Activated T-helper 1 cell treated with anti-CD3 and anti-CD28 coated beads, Interleukin-12 subunit alpha, Interleukin-12 subunit beta, Interleukin-2, Interleukin-4 antibody, amounts not matched to agents 30 ng/mL and 10 ng/mL and 1 ng/mL, durations not matched to agents 14 hours and 24 hours and 36 hours (primary cell): ENCODE results near the gene IMMP2L. TPM values are rescaled to one million over a fixed set of nuclear protein-coding genes. Genes with fewer than 3 reads are reported as not detected.

ENCODE experiments used
- DNase-seq: peaks from one replicate; pipeline ENCODE4 v3.0.0; 2021; ENCODE audit warnings: low spot score
- H3K27ac Mint-ChIP-seq: one replicate; pipeline ENCODE4 v1.8.0; 2021; ENCODE audit warnings: mild to moderate bottlenecking, mixed read lengths
- H3K27me3 Mint-ChIP-seq: one replicate; pipeline ENCODE4 v1.8.0; 2022; ENCODE audit warnings: mild to moderate bottlenecking, moderate library complexity, mixed read lengths; ENCODE audit not compliant: insufficient read depth
- H3K36me3 Mint-ChIP-seq: one replicate; pipeline ENCODE4 v1.8.0; 2021; ENCODE audit warnings: low read depth, mixed read lengths
- H3K4me1 Mint-ChIP-seq: one replicate; pipeline ENCODE4 v1.8.0; 2021; ENCODE audit warnings: low read depth, mixed read lengths
- H3K4me3 Mint-ChIP-seq: one replicate; pipeline ENCODE4 v1.8.0; 2021; ENCODE audit warnings: mild to moderate bottlenecking, moderate library complexity, mixed read lengths
- H3K9me3 Mint-ChIP-seq: one replicate; pipeline ENCODE4 v1.8.0; 2021; ENCODE audit warnings: mixed read lengths
- intact Hi-C: fragments of 100-400 bp; cut with micrococcal nuclease; formaldehyde crosslinking; loops from one replicate; pipeline ENCODE4 v1.15.1; 2024
- total RNA-seq: library from RNA; stranded (reverse); gene quantifications from 2 replicates; pipeline ENCODE4 v1.2.3, GENCODE V29; 2022

The IMMP2L gene
- total RNA-seq, 1 donor from 2014 or later: 11.3 TPM

- H3K4me1 Mint-ChIP-seq: peaks cover 10% of the 10 kb centered on the region
Measured at GRCh38 chr7:110891197-110891596, 671.1 kb downstream of the IMMP2L start.

GRCh38 chr7:110890101-110890500 lies 672.2 kb downstream of the IMMP2L start:
- intact Hi-C loops: loop anchor here (5.0 kb wide), 1 partner anchor 202 kb away; the partner anchor contains the start of gene LRRN3
- H3K4me1 Mint-ChIP-seq: peaks cover 10% of the 10 kb centered on the region
- peaks cover 7% of the 10 kb centered on the region for H3K36me3 Mint-ChIP-seq
- no peaks in the 10 kb centered on the region for H3K27me3 Mint-ChIP-seq
- peaks cover 13% of the 10 kb centered on the region for H3K9me3 Mint-ChIP-seq
- no peak overlapping the region for H3K4me3 Mint-ChIP-seq
- H3K27ac Mint-ChIP-seq: no peak overlapping the region
- DNase-seq: no peak

More at GRCh38 chr7:110891197-110891596, 671.1 kb downstream of the IMMP2L start:
- intact Hi-C loops: loop anchor here (5.0 kb wide), 1 partner anchor 201 kb away; the partner anchor contains the start of gene LRRN3
- DNase-seq: no peak
- Mint-ChIP-seq H3K27ac (no peak overlapping the region), H3K9me3 (peaks cover 16% of the 10 kb centered on the region), H3K36me3 (peaks cover 9% of the 10 kb centered on the region), H3K27me3 (no peaks in the 10 kb centered on the region), H3K4me3 (no peak overlapping the region)

- Mint-ChIP-seq H3K27me3 (no peaks in the 10 kb centered on the region), H3K27ac (no peak overlapping the region), H3K4me3 (no peak overlapping the region), H3K9me3 (peaks cover 7% of the 10 kb centered on the region), H3K4me1 (peaks cover 10% of the 10 kb centered on the region), H3K36me3 (peaks cover 3% of the 10 kb centered on the region)
- DNase-seq: no peak
- intact Hi-C loops: no loop called here
Measured at GRCh38 chr7:110889335-110889734, 673.0 kb downstream of the IMMP2L start.

- intact Hi-C loops: no loop called here
- H3K4me3 Mint-ChIP-seq: no peak overlapping the region
- H3K27me3 Mint-ChIP-seq: no peaks in the 10 kb centered on the region
- H3K36me3 Mint-ChIP-seq: no peaks in the 10 kb centered on the region
- H3K4me1 Mint-ChIP-seq: peaks cover 10% of the 10 kb centered on the region
- peaks cover 3% of the 10 kb centered on the region for H3K9me3 Mint-ChIP-seq
- DNase-seq: no peak
- H3K27ac Mint-ChIP-seq: no peak overlapping the region
Measured at GRCh38 chr7:110888641-110889040, 673.7 kb downstream of the IMMP2L start.

- DNase-seq: no peak
- H3K27me3 Mint-ChIP-seq: no peaks in the 10 kb centered on the region
- intact Hi-C loops: no loop called here
- peaks cover 3% of the 10 kb centered on the region for H3K9me3 Mint-ChIP-seq
- H3K4me1 Mint-ChIP-seq: peaks cover 5% of the 10 kb centered on the region
- no peak overlapping the region for H3K27ac Mint-ChIP-seq
- H3K36me3 Mint-ChIP-seq: no peaks in the 10 kb centered on the region
- no peak overlapping the region for H3K4me3 Mint-ChIP-seq
Measured at GRCh38 chr7:110885474-110885873, 676.8 kb downstream of the IMMP2L start.

- Mint-ChIP-seq H3K27me3 (no peaks in the 10 kb centered on the region), H3K4me1 (no peaks in the 10 kb centered on the region), H3K9me3 (no peaks in the 10 kb centered on the region), H3K36me3 (no peaks in the 10 kb centered on the region), H3K27ac (no peak overlapping the region), H3K4me3 (no peak overlapping the region)
- intact Hi-C loops: no loop called here
- no peak for DNase-seq
Measured at GRCh38 chr7:110881721-110882120, 680.6 kb downstream of the IMMP2L start.

- Mint-ChIP-seq H3K27me3 (no peaks in the 10 kb centered on the region), H3K9me3 (no peaks in the 10 kb centered on the region), H3K4me1 (no peaks in the 10 kb centered on the region), H3K4me3 (no peak overlapping the region), H3K36me3 (no peaks in the 10 kb centered on the region), H3K27ac (no peak overlapping the region)
- intact Hi-C loops: no loop called here
- no peak for DNase-seq
Measured at GRCh38 chr7:110880971-110881370, 681.3 kb downstream of the IMMP2L start.

GRCh38 chr7:110877016-110877415 lies 685.3 kb downstream of the IMMP2L start:
- H3K27me3 Mint-ChIP-seq: no peaks in the 10 kb centered on the region
- H3K4me3 Mint-ChIP-seq: no peak overlapping the region
- H3K9me3 Mint-ChIP-seq: no peaks in the 10 kb centered on the region
- intact Hi-C loops: no loop called here
- H3K27ac Mint-ChIP-seq: no peak overlapping the region
- no peak for DNase-seq
- no peaks in the 10 kb centered on the region for H3K4me1 Mint-ChIP-seq
- peaks cover 2% of the 10 kb centered on the region for H3K36me3 Mint-ChIP-seq

- no peak overlapping the region for H3K27ac Mint-ChIP-seq
- H3K9me3 Mint-ChIP-seq: no peaks in the 10 kb centered on the region
- H3K36me3 Mint-ChIP-seq: peaks cover 2% of the 10 kb centered on the region
- intact Hi-C loops: no loop called here
- no peaks in the 10 kb centered on the region for H3K27me3 Mint-ChIP-seq
- no peaks in the 10 kb centered on the region for H3K4me1 Mint-ChIP-seq
- no peak overlapping the region for H3K4me3 Mint-ChIP-seq
- no peak for DNase-seq
Measured at GRCh38 chr7:110875346-110875745, 686.9 kb downstream of the IMMP2L start.

- Mint-ChIP-seq H3K27me3 (no peaks in the 10 kb centered on the region), H3K36me3 (peaks cover 2% of the 10 kb centered on the region), H3K4me1 (no peaks in the 10 kb centered on the region), H3K4me3 (no peak overlapping the region), H3K27ac (no peak overlapping the region), H3K9me3 (no peaks in the 10 kb centered on the region)
- DNase-seq: no peak
- intact Hi-C loops: no loop called here
Measured at GRCh38 chr7:110871856-110872255, 690.4 kb downstream of the IMMP2L start.

- H3K9me3 Mint-ChIP-seq: peaks cover 3% of the 10 kb centered on the region
- no peak overlapping the region for H3K4me3 Mint-ChIP-seq
- H3K27me3 Mint-ChIP-seq: no peaks in the 10 kb centered on the region
- peaks cover 3% of the 10 kb centered on the region for H3K36me3 Mint-ChIP-seq
- intact Hi-C loops: no loop called here
- H3K27ac Mint-ChIP-seq: no peak overlapping the region
- no peaks in the 10 kb centered on the region for H3K4me1 Mint-ChIP-seq
- DNase-seq: no peak
Measured at GRCh38 chr7:110870926-110871325, 691.4 kb downstream of the IMMP2L start.

- Mint-ChIP-seq H3K9me3 (peaks cover 5% of the 10 kb centered on the region), H3K27me3 (no peaks in the 10 kb centered on the region), H3K4me3 (no peak overlapping the region), H3K4me1 (no peaks in the 10 kb centered on the region), H3K27ac (no peak overlapping the region), H3K36me3 (peaks cover 2% of the 10 kb centered on the region)
- intact Hi-C loops: no loop called here
- DNase-seq: no peak
Measured at GRCh38 chr7:110868458-110868857, 693.8 kb downstream of the IMMP2L start.

- no peak for DNase-seq
- H3K4me1 Mint-ChIP-seq: no peaks in the 10 kb centered on the region
- no peak overlapping the region for H3K27ac Mint-ChIP-seq
- H3K27me3 Mint-ChIP-seq: no peaks in the 10 kb centered on the region
- H3K36me3 Mint-ChIP-seq: peaks cover 2% of the 10 kb centered on the region
- intact Hi-C loops: no loop called here
- H3K4me3 Mint-ChIP-seq: no peak overlapping the region
- H3K9me3 Mint-ChIP-seq: peaks cover 9% of the 10 kb centered on the region
Measured at GRCh38 chr7:110867771-110868170, 694.5 kb downstream of the IMMP2L start.

GRCh38 chr7:110863258-110863657 lies 699.0 kb downstream of the IMMP2L start:
- no peak for DNase-seq
- H3K27ac Mint-ChIP-seq: no peak overlapping the region
- H3K9me3 Mint-ChIP-seq: peaks cover 9% of the 10 kb centered on the region
- intact Hi-C loops: no loop called here
- no peaks in the 10 kb centered on the region for H3K27me3 Mint-ChIP-seq
- peaks cover 4% of the 10 kb centered on the region for H3K36me3 Mint-ChIP-seq
- no peaks in the 10 kb centered on the region for H3K4me1 Mint-ChIP-seq
- no peak overlapping the region for H3K4me3 Mint-ChIP-seq
